ENCODE results near the gene TWSG1.

Gene TWSG1

GRCh38 chr18:9322744-9323143, 11.8 kb upstream of the TWSG1 start:
- in situ Hi-C loops (cut with HindIII; ENCODE audit: low pct_unique_long_range_greater_than_20kb, low sequenced_read_pairs): no loop called here
- no peak for TF ChIP-seq JUND (IDR thresholded peaks at IDR 0.05; ENCODE audit: low read depth)
- DNase-seq (ENCODE audit: low read depth in 1 of 2, low spot score in 1 of 2): no peak

GRCh38 chr18:9323750-9324445, 10.7 kb upstream of the TWSG1 start:
- in situ Hi-C loops (cut with HindIII; ENCODE audit: low pct_unique_long_range_greater_than_20kb, low sequenced_read_pairs): no loop called here

DNA sequence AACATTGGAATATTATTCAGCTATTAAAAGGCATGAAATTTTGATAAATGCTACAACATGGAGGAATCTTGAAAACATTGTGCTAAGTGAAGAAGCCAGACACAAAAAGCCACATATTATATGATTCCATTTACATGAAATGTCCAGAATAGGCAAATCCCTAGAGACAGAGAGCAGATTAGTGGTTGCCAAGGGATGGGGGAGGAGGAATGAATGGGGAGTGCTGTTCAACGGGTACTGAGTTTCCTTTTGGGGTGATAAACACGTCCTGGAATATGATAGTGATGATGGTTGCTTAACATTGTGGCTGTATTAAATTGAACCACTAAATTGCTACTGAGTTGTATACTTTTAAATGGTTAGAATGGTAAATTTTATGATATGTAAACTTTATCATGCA, 8.9 kb upstream of the TWSG1 start:
- TF ChIP-seq JUND (IDR thresholded peaks at IDR 0.05; ENCODE audit: low read depth): no peak
- in situ Hi-C loops (cut with HindIII; ENCODE audit: low pct_unique_long_range_greater_than_20kb, low sequenced_read_pairs): no loop called here
- DNase-seq (ENCODE audit: low read depth in 1 of 2, low spot score in 1 of 2): no peak

More at GRCh38 chr18:9323750-9324445, 10.7 kb upstream of the TWSG1 start:
- DNase-seq (ENCODE audit: low read depth in 1 of 2, low spot score in 1 of 2): no peak
- no peak for TF ChIP-seq JUND (IDR thresholded peaks at IDR 0.05; ENCODE audit: low read depth)

DNA sequence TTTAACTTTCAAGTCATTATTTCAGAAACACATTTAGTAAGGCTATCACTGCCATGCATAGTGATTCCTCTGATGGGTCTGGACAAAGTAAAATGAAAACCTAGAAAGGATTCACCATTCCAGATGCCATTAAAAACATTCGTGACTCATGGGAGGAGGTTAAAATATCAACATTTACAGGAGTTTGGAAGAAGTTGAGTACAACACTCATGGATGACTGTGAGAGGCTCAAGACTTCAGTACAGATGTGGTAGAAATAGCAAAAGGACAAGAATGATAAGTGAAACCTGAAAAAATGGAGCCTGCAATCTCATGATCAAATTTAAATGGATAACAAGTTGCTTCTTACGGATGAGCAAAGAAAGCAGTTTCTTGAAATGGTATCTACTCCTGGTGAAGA, 5.8 kb upstream of the TWSG1 start:
- no peak for TF ChIP-seq JUND (IDR thresholded peaks at IDR 0.05; ENCODE audit: low read depth)
- in situ Hi-C loops (cut with HindIII; ENCODE audit: low pct_unique_long_range_greater_than_20kb, low sequenced_read_pairs): no loop called here
- DNase-seq (ENCODE audit: low read depth in 1 of 2, low spot score in 1 of 2): no peak

- no peak for DNase-seq (ENCODE audit: low read depth in 1 of 2, low spot score in 1 of 2)
- in situ Hi-C loops (cut with HindIII; ENCODE audit: low pct_unique_long_range_greater_than_20kb, low sequenced_read_pairs): no loop called here
- TF ChIP-seq JUND (IDR thresholded peaks at IDR 0.05; ENCODE audit: low read depth): no peak
Measured at GRCh38 chr18:9329471-9329870, 5.1 kb upstream of the TWSG1 start.

GRCh38 chr18:9330419-9330818, 4.2 kb upstream of the TWSG1 start:
- in situ Hi-C loops (cut with HindIII; ENCODE audit: low pct_unique_long_range_greater_than_20kb, low sequenced_read_pairs): no loop called here
- no peak for TF ChIP-seq JUND (IDR thresholded peaks at IDR 0.05; ENCODE audit: low read depth)
- no peak for DNase-seq (ENCODE audit: low read depth in 1 of 2, low spot score in 1 of 2)

GRCh38 chr18:9333441-9334328, 888 bp upstream of the TWSG1 start:
- DNase-seq (ENCODE audit: low read depth in 1 of 2, low spot score in 1 of 2): peak in 1 of 2 experiments; percentile 13
- in situ Hi-C loops (cut with HindIII; ENCODE audit: low pct_unique_long_range_greater_than_20kb, low sequenced_read_pairs): no loop called here
- TF ChIP-seq JUND (IDR thresholded peaks at IDR 0.05; ENCODE audit: low read depth): no peak

- DNase-seq (ENCODE audit: low read depth in 1 of 2, low spot score in 1 of 2): peak in 1 of 2 experiments; percentile 17
- in situ Hi-C loops (cut with HindIII; ENCODE audit: low pct_unique_long_range_greater_than_20kb, low sequenced_read_pairs): no loop called here
- no peak for TF ChIP-seq JUND (IDR thresholded peaks at IDR 0.05; ENCODE audit: low read depth)
Measured at GRCh38 chr18:9334973-9335696, 562 bp downstream of the TWSG1 start.

- DNase-seq (ENCODE audit: low read depth in 1 of 2, low spot score in 1 of 2): no peak
- no peak for TF ChIP-seq JUND (IDR thresholded peaks at IDR 0.05; ENCODE audit: low read depth)
- in situ Hi-C loops (cut with HindIII; ENCODE audit: low pct_unique_long_range_greater_than_20kb, low sequenced_read_pairs): no loop called here
Measured at GRCh38 chr18:9335697-9336045, 1.1 kb downstream of the TWSG1 start.

DNA sequence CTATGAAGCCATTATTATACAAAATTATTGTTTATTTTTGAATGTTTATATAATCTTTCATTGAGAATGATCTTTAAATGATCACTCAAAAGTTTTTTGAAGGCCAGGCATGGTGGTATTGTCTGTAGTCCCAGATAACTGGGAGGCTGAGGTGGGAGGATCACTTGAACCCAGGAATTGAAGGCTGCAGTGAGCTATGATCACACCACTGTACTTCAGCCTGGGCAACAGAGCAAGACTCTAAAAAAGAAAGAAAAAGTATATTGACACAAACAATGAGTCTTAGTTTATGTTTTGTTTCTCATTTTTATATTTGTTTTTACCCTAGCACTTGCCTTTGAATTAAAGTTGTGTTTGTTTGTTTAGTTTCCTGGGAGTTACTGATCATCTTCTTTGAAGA, 2.3 kb downstream of the TWSG1 start:
- TF ChIP-seq JUND (IDR thresholded peaks at IDR 0.05; ENCODE audit: low read depth): no peak
- no peak for DNase-seq (ENCODE audit: low read depth in 1 of 2, low spot score in 1 of 2)
- in situ Hi-C loops (cut with HindIII; ENCODE audit: low pct_unique_long_range_greater_than_20kb, low sequenced_read_pairs): no loop called here

DNA sequence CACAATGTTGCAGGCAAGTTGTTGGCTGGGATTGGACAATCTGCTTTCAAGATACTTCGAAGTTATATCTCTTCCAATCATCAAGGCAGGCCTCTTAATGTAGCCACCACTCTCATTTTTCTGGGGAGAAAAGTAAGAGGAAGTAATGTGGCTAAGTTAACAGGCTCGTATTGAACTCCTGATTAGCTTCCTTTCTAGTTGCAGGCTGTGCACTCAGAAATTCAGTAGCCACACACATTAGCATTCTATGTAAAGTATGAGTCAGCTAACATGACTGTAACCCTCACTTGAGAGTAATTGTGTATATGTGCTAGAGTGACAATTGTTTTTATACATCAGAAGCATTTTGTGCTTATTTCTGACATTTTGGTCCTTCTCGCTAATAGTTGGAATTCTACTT, 3.3 kb downstream of the TWSG1 start:
- TF ChIP-seq JUND (IDR thresholded peaks at IDR 0.05; ENCODE audit: low read depth): no peak
- DNase-seq (ENCODE audit: low read depth in 1 of 2, low spot score in 1 of 2): no peak
- in situ Hi-C loops (cut with HindIII; ENCODE audit: low pct_unique_long_range_greater_than_20kb, low sequenced_read_pairs): no loop called here

- TF ChIP-seq JUND (IDR thresholded peaks at IDR 0.05; ENCODE audit: low read depth): no peak
- in situ Hi-C loops (cut with HindIII; ENCODE audit: low pct_unique_long_range_greater_than_20kb, low sequenced_read_pairs): no loop called here
- no peak for DNase-seq (ENCODE audit: low read depth in 1 of 2, low spot score in 1 of 2)
Measured at GRCh38 chr18:9340472-9340871, 5.9 kb downstream of the TWSG1 start.

- in situ Hi-C loops (cut with HindIII; ENCODE audit: low pct_unique_long_range_greater_than_20kb, low sequenced_read_pairs): no loop called here
- DNase-seq (ENCODE audit: low read depth in 1 of 2, low spot score in 1 of 2): no peak
- no peak for TF ChIP-seq JUND (IDR thresholded peaks at IDR 0.05; ENCODE audit: low read depth)
Measured at GRCh38 chr18:9343577-9343976, 9.0 kb downstream of the TWSG1 start.

Measured in T47D (cell line).